GM18861 (cell line): Measurements from ENCODE around the gene RSBN1L.
A peak's percentile ranks its signal among the peaks of the same experiment; 100 is the strongest.

Experiments
- ATAC-seq: cut with Tn5 transposase; IDR thresholded peaks from one replicate; pipeline ENCODE4 v1.9.1; 2021; ENCODE audit not compliant: unreplicated experiment

The RSBN1L gene

DNA sequence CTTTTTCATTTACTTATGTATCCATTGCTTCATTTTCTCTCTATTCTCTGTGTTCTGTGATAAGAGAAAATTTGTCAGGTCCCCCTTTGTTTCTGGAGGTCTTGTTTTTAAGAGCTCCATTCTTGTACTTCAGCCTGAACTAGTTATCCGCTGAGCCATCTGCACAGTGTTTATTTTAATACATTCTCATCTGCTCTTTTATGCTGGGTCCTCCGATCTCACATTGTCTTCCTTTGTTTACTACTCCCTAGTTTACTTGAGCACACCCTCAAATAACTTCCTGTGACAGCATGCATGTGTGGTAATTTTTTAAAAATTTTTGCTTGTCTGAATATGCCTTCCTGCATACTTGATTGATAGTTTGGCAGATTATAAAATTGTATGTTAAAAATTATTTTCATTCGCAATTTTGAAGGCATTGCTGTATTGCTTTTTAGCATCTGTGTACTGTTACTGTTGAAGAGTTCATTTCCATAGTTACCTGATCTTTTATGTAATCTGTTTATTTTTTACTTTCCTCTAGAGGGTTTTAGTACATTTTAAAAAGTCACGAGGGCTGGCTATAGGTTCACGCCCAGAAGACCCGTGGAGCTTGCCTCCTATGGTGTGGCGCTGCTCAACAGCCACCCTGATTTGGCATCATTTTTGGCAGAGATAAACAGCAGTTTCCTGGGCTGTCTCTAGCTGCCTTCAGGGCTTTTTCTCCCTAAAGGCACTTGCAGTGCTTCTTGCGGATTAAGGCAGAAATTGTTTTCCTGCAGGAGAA lies 31.9 kb downstream of the RSBN1L start:
- no peak for ATAC-seq

- no peak for ATAC-seq
Observed at GRCh38 chr7:77729574-77730348, 33.5 kb downstream of the RSBN1L start.

GRCh38 chr7:77731716-77732115 lies 35.5 kb downstream of the RSBN1L start:
- ATAC-seq: no peak

- ATAC-seq: no peak
Observed at GRCh38 chr7:77734659-77735421, 38.6 kb downstream of the RSBN1L start.

DNA sequence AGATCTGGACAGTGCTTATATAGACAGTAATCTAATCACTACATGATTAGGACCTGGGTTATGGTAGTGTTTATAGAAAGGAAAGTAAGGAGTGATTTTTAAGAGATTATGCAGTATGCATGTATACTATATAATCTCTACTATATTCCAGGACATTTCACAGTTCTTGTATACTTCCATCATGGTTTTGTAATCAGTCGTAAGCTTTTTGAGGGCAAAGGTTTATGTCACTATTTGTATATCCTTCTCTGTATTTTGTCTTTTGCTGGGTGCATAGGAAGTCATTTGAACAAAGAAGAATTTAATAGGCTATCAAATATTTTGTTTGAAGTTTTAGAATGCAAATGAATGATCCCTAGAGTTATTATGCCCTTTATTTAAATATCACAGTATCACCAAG lies 39.2 kb downstream of the RSBN1L start:
- ATAC-seq: no peak

DNA sequence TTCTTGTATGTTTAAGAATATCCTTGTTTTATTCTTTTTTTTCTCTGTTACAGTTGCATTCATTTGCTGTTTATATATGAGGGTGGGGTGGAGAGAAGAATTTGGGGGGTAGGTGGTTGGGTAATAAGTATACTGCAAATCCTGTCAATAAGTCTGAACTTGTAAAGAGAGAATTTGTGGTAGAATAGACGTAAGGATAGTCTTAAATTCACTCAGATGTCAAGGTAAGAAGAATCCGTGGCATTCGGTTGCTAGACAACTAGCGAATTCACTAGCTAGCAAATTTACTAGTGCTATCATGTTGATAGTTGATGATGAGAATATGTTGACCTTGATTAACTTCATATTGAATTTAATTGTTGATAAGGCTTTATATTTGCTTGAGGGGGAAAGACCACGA lies 40.7 kb downstream of the RSBN1L start:
- ATAC-seq: no peak

GRCh38 chr7:77738382-77738781 lies 42.1 kb downstream of the RSBN1L start:
- no peak for ATAC-seq

DNA sequence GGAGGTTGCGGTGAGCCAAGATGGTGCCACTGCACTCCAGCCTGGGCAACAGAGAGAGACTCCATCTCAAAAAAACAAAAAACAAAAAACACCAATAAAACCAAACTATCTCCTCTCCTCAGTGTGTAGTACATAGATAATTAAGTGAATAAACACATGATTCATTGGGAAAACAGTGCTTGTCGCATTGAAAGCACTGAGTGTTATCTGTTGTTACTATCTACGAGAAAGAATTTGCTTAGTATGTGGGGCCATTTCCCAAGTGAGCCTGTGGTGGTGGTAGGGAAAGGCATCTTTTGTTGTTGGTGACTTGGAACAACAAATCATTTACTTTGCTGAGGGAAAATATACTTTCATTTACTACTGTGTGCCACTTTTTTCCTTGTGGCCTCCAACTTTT lies 42.6 kb downstream of the RSBN1L start:
- ATAC-seq: no peak

DNA sequence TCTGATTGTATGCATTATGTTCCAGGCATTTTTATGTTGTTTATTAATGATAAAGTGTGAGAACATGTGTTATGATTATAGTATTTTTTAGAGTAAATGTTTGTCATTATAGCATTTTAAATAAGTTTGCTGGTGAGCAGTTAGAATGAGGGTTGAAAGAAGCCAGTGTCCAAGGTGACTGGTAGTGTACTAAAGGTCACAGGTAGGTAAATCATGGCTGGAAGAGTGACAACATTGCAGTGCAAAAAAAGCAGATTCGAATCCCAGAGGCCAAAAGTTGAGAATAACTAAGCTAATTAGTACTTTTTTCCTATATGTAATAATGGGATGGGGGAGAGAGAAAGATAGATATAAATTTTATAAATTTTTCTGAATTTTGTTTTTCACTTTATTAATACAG lies 44.0 kb downstream of the RSBN1L start:
- ATAC-seq: no peak

- no peak for ATAC-seq
Observed at GRCh38 chr7:77743518-77743917, 47.3 kb downstream of the RSBN1L start.

DNA sequence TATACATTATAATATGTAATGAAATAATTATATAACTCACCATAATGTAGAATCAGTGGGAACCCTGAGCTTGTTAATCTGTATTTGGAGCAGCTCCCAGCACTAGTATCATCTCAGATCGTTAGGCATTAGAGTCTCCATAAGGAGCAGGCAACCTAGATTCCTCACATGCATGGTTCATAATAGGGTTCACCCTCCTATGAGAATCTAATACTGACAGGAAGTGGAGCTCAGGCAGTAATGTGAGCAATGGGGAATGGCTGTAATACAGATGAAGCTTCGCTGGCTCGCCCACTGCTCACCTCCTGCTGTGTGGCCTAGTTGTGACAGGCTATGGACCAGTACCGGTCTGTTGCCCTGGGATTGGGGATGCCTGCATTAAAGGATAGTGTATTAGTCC lies 49.5 kb downstream of the RSBN1L start:
- ATAC-seq: no peak

DNA sequence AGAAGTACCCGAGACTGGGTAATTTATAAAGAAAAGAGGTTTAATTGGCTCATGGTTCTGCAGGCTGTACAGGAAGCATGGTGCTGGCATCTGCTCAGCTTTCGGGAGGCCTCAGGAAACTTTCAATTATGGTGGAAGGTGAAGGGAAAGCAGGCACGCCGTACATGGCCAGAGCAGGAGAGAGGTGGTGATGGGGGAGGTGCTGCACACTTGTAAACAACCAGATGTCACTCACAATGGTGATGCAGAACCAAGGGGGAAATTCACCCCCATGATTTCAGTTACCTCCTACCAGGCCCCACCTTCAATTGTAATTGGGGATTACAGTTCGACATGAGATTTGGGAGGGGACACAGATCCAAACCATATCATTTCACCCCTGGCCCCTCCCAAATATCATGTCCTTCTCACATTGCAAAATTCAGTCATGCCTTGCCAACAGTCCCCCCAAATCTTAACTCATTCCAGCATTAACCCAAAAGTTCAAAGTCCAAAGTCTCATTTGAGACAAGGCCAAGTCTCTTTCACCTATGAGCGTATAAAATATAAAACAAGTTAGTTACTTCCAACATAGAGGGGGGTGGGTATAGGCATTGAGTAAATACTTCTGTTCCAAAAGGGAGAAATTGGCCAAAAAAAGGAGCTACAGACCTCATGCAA lies 50.0 kb downstream of the RSBN1L start:
- no peak for ATAC-seq

GRCh38 chr7:77746824-77747165 lies 50.5 kb downstream of the RSBN1L start:
- no peak for ATAC-seq

DNA sequence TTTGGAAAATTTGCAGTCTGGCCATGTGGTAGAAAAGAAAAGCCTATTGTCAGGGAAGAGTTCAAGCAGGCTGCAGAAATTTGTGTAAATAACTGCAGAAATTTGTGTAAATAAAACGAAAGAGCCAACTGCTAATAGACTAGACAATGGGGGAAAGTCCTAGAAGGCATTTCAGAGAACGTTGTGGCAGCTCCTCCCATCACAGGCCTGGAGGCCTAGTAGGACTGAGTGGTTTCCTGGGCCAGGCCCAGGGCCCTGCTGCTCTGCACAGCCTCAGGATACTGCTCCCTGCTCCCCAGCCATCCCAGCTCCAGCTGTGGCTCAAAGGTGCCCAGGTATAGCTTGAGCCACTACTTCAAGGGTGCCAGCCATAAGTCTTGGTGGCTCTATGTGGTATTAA lies 50.9 kb downstream of the RSBN1L start:
- no peak for ATAC-seq

GRCh38 chr7:77747718-77748117 lies 51.5 kb downstream of the RSBN1L start:
- no peak for ATAC-seq

GRCh38 chr7:77752016-77752415 lies 55.8 kb downstream of the RSBN1L start:
- ATAC-seq: no peak

DNA sequence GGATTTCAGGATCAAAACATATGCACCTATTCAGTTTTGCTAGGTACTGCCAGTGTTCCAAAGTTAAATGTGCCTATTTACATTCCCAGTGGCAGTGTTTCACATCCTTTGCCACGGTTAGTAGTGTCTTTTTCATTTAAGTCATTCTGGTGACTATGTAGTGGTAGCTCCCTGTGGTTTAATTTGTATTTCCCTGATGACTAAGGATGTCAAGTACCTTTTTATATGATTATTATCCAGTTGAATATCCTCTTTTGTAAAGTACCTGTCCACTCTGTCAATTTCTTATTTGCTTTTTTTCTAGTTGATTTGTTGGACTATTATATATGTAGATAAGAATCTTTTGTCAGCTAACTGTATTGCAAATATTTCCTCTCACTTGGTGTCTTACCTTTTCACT lies 56.9 kb downstream of the RSBN1L start:
- ATAC-seq: no peak

GRCh38 chr7:77757589-77757988 lies 61.3 kb downstream of the RSBN1L start:
- peak; percentile 85 for ATAC-seq

DNA sequence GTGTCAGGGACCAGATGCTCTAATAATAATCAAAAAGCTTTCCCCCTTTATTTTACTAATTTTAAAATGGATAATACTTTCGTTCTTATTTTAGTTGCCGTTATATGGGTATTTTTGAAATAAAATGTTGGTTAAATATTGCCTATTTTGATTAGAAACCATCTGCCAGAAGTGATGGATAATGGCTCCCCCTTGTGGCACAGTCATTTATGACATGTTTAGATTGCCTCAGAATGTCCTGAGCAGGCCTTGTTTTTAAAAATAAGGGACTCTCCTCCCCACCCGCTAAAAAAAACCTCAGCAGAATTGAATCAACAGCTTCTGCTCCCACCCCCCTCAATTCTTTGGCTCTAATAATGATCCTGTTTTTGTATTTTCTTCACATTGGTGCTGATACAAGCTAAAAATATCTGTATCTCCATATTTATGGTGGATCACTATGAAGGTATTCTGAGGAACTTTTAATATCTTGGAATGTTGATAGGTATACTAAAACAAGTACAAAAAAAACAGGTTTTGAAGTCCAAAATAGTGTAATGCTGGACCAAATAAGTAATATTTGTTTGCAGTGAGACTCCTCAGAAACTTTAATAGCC lies 63.1 kb downstream of the RSBN1L start:
- ATAC-seq: no peak

DNA sequence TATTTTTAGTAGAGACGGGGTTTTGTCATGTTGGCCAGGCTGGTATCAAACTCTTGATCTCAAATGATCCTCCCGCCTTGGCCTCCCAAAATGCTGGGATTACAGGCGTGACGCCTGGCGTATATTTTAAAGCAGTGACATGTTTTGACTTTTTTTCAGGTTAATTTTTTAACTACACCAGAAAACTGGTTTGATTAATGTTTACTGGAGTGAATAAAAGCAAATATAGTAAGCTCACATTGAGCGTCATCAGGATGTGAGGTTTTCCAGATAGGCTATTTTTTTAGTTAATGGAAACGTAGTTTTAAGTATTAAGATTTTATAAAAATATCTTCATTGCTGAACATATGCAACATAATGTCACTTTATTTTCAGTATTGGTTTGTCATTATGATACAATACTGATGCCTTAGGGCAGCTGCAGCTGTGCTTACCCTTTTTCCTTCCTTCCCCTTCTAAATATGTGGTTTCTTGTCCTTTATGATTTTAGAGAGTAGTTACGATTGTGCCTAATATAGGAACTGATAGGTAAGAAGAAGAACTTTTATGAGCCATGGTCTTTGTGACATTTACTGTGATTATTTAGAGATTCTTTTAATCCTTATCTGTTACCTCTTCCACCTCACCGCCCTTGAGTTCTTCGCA lies 64.7 kb downstream of the RSBN1L start:
- no peak for ATAC-seq
